ENCODE results near the gene RNF123.
"Not testable (repeated sequence)": the region's sequence is repeated elsewhere in the genome, so short reads cannot be mapped to it uniquely, and the experiment has no call there.

Gene RNF123

DNA sequence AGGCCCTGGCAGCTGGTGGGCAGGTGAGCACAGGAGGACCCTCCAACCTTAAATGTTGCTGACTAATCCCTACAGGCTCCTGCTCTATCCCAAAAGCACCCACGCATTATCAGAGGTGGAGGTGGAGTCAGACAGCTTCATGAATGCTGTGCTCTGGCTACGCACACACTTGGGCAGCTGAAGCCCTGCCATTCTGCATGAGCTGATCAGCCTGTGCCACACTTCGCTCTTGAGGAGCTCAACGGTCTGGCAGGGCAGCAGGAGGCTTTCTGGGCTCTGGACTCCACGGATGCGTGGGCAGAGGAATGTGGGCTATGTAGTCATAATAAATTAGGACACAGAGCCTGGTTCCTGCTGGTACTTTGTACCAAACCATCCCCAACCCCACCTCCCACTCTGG lies 6.2 kb upstream of the RNF123 start:
- no peak for FAIRE-seq

DNA sequence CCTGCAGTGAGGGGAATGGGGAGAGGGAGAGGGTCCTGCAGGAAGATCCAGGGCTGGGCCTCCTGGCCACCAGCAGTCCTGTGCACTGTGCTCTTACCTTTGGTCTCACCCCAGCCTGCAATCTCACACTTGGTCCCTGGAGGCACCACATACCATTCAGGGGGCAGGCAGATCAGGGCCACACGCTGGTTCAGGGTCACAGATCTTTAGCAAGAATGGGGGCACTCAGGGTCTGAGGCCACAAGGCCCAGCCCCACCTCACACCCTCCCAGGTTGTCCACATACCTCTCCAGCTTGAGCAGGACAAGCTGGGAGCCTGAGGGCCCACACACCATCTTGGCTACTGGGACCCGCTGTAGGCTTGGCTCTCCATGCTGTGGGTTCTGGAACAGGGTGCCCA lies 4.9 kb upstream of the RNF123 start:
- FAIRE-seq, result not testable (repeated sequence)

DNA sequence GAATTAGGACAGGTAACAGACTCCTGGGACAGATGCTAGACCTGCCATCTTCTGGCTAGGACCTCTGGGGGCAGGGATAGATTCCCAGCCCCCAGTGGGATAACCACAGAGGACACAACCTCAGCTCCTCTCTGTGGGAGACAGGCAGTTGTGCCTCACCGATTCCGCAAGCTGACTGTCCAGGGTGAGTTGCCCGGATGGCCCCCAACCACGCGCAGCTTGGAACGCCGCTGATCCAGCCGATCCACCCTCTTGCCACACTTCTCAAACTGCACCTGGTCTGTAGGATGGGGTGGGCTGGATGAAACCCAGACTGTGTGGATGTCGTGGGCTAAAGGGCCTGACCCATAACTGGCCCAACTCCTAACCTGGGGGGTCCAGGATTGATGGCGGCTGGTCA lies 4.3 kb upstream of the RNF123 start:
- FAIRE-seq, result not testable (repeated sequence)

DNA sequence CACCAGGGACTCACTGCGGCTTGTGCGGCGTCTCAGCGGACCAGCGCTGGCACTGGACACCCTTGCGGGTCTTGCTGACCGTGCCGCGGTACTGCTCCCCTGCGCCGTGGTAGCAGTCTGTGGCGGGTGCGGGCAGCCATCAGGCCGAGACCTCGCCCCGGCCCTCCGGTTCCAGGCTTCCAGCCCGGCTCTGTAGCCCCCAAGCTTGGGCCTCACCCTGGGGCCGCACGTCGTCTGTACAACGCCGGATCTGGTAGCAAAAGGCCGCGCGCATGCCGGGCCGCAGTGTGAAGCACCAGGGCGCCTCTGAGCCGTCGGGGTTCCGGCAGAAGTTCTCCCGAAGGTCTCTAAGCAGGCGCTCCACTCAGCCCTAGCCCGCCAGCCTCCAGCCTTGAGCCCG lies 3.5 kb upstream of the RNF123 start:
- not testable (repeated sequence) for FAIRE-seq

DNA sequence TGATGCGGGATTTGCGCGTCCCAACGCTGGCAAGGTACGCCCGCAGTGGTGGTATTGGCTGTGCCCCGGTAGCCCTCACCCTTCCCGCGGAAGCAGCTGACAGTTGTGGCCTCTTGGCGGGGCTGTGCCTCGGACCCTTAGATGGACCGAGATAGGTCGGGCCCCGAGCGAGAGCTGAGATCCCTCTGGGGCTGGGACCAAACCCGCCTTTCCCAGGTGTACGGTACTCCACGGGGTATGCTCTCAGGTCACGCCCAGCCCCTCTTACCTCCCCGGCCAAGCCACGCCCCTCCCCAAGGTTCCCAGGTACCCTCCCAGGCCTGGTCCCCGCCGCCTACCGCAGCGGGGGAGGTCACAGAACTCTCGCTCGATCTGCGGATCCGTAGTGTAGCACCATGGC lies 3.0 kb upstream of the RNF123 start:
- FAIRE-seq, result not testable (repeated sequence)

DNA sequence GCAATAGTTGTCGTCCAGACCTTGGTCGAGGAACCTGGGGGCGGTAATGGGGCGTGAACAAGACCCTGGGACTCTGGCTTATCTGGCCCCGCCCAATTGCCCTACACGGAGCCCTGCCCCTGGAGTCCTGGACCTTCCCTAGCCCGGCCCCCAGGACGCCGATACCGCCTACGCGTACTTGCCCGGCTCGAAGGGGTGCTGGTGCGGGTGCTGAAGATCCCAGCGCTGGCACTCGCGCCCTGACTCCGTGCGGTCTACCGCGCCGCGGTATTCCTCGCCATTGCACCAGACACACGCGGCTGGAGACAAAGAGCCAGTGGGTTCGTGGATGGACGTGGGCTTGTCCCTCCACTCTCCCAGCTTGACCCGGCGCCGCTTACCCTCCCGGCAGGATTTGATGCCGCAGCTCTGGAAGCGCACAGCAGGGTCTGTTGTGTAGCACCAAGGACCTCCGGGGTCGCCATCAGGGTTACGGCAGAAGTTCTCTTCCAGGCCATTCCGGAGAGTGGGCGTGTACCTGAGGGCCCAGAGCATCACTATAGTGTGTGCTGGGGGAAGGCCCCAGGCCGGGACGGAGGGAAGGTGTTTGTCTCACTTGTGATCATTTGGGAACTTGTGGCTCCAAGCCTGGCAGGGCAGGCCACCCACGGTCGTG lies 2.5 kb upstream of the RNF123 start:
- not testable (repeated sequence) for FAIRE-seq

DNA sequence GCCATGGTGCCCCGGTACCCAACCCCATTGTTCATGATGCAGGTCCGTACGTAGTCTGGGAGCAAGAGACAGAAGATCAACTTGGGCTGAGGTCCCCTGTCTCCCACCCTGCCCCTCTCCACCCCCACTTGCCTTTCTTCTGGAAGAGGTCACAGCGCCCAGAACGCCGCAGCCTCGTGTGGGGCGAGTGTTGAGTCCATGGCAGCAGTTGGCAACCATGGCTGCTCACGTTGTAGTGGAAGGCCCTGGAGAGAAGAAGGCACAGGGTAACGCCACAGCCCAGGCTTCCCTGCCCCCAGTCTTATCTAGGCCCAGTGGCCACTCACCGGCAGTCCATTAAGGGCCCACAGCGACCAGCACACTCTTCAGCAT lies 1.9 kb upstream of the RNF123 start:
- FAIRE-seq, result not testable (repeated sequence)

DNA sequence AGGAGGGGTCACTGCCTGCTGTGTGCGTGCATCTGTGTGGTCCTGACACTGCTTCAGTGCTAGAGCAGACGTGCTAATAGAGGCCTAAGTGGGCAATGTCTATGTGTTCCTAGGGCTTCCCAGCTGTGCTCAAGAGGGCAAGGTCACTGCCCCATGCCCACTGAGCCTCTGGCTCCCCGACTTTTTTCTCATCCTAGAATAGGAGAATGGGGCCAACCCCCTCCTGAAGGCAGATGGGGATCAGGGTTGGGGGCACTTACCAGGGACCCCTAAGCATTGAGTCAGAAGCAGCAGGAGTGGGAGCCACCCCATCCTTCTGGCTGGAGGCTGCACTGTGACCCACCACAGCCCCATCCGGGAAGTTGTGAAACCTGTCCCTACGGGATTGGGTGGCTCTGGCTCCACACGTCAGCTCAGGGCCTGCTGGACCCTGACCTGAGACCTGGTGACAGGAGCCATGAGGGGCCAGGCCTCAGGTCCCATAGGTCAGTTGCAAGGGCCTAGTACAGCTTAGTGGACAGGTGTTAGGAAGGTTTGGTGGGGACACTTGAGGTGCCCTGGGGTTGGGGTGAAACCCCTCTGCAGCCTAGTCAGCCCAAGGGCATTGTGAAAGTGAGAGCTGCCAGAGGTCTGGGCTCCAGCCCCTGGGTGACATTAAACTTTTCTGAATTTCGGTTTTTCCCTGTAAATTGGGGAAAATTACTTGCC lies 865 bp upstream of the RNF123 start:
- FAIRE-seq, result not testable (repeated sequence)

DNA sequence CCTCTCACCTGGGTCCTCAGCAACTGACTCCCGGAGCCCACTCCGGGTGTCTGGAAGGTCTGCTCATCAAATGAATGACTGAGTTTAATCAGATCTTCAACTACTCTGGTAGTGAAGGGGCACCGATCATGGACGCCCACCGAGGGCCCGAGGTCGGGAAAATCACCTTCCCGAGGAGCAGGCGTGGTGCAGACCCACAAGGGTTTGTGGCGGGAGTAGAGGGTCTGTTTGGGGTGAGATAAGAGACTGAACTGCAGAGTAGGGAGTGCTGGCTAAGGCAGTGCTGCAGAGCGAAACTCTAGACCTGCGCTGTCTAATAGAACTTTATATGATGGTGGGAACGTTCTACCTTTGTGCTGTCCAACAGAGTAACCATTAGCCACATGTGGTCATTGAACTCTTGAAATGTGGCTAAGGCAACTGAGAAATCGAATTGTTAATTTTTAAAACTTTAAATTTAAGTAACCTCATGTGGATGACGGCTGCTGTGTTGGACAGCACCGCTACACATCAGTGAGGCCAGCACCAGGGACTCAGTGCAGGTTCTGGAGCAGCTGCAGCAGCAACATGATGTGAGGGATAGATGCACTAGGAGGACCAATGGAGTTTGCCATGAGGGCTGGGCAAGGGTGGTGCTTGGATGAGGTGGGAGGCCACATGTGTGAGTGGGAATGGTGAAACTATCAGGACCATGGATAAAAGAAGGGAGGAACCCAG lies 709 bp downstream of the RNF123 start:
- FAIRE-seq, result not testable (repeated sequence)

DNA sequence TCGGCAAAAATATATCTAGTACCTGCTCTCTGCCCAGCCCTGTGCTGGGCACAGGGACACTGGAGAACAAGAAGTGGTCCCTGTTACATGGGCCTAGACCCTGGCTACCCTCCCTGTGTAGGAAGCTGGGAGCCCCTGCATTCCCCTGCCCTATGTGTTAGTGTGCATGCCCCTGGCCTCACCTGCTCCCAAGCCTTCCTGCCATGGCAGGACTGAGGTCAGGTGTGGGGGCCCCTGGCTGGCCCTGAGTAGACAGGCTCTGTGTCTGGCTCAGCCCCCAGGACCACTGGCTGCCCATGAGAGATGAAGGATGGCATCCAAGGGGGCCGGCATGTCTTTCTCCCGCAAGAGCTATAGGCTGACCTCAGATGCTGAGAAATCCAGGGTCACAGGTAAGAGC lies 1.5 kb downstream of the RNF123 start:
- FAIRE-seq, result not testable (repeated sequence)

DNA sequence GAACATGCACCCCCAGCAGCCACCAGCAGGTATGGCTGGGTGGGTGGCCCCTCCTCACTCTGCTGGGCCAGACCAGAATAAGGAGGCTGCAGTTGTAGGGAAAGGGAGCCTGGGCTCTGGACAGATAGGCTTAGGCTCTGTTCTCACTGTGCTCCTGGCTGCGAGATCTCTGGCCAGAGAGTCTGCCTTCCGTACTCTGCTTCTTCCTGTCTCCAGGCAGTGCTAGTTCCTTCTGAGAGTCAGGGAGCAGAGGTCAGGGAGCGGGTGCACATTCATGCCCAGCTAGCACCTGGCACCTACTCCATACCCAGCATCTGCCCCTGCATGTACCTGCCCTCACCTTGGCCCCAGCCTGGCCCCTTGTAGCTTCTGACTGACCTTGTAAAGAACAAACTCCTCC lies 2.1 kb downstream of the RNF123 start:
- FAIRE-seq, result not testable (repeated sequence)

DNA sequence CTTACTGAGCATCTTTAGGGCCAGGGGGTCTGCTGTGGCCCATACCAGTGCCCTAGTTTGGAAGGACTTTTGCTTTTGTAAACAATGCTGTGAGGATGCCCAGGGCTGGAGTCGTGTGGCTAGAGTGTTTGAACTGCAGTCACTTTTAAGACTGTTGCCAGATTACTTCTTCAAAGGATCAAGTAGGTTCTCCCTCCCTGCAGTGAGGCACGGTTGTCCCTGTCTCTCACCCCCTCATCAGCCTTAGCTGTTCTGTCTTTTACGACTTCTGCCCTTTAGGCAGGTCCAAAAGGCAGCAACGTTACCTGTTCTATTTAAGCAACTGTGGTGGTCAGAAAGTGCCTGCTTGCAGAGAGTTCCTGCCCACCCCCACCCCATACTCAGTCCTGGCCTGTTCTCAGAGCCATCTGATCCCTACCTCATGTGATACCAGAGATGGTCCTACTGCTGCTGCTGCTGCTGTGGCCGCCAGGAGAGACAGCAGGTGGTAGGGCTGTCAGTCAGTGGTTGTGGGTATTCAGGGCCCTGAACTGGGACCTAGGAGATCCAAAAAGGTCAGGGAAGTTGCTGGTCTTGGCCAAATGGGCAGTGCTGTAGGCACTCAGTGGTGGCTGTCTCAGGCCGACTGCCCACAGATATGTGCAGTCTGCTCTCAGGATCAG lies 5.2 kb downstream of the RNF123 start:
- not testable (repeated sequence) for FAIRE-seq

DNA sequence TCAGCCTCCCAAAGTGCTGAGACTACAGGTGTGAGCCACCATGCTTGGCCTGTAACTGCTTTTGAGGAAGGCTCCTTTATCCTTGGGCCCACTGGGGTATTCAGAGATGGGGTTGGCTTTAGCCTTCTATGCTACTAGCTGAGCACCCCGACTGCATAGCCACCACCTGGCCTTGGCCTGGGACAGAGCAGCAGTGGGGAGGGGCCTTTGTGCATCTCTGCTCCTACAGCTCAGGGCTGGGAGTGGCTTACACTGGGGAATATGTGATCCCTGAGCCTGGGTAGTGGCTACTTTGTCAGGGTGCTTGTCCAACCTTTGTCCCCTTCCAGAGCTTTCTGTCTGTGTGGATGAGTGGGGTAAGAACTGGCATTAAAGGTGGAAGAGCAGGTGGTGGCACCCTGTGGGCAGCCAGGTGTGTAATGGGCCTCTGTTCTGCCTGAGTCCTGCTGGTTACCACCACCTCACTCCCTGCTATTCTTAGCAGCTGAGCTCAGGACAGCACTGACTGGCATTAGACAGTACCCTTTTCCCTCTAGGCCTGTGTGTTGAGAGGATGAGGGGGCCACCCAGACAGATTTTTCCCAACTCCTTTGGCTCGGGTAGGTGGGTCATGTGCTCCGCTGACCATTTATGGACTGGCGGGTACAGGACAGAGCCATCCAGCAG lies 6.1 kb downstream of the RNF123 start:
- not testable (repeated sequence) for FAIRE-seq

DNA sequence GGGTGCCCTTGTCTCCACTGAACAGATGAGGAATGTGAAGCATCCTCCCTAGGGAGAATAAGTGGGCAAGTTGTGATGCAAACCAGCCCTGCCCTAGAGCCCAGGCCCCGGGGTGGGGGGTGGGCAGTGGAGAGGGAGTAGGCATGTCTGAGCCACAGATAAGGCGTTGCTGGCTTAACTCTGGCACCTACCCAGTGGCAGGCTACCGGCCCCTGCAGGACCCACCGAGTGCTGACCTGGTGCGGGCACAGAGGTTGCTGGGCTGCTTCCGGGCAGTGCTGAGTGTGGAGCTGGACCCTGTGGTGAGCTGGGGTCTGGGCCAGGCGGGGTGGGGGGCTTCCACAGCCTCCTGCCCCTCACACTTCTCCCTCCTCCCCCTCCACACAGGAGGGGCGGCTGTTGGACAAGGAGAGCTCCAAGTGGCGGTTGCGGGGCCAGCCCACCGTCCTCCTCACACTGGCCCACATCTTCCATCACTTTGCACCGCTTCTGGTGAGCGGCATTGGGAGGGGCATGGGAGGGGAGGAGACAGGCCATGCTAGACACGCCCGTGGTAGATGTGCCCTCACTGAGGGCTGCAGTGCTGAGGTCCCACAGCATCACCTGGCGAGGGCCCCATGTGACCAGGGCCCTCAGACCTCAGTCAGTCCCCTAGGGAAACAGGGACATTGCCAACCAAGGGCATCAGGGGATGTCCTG lies 10.1 kb downstream of the RNF123 start:
- no peak for FAIRE-seq

DNA sequence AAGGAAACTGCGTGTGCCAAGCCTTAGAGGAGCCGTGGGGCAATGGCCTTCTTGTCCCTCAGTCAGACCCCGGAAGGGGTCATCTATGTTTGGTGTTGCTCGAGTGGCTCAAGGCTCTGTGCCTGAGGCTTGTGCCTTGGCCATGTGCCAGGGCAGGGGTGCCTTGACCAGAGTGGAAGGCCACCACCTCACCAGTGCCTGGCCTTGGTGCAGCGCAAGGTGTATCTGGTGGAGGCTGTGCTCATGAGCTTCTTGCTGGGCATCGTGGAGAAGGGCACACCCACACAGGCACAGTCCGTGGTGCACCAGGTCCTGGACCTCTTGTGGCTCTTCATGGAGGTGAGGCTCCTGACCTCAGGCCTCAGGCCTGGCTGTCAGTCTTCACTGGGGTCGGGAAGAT lies 10.7 kb downstream of the RNF123 start:
- FAIRE-seq, result no peak

DNA sequence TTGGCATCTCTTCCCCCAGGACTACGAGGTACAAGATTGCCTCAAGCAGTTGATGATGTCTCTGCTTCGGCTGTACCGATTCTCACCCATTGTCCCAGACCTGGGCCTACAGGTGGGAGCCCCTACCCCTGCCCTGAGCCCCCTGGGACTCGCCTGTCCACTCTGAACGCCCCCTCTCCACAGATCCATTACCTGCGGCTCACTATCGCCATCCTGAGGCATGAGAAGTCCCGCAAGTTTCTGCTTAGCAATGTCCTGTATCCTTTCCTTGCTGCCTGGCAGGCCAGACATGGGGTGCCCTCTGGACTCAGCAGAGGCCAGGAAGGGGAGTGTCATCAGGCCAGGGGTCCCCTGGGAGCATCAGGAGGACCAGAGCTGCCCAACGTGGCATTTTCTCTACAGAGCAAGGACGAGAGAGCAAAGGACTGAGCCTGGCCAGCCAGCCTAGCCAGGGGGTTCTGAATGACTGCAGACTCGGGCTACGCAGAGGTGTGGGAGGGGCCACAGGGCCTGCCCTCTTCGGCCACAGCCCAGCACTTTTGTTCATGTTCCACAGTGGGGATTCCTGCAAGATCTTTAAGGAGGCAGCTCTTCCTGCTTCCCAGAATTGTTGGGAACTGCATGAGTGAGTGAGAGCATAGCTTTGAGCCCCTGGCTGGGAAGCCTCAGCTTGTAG lies 11.2 kb downstream of the RNF123 start:
- no peak for FAIRE-seq

DNA sequence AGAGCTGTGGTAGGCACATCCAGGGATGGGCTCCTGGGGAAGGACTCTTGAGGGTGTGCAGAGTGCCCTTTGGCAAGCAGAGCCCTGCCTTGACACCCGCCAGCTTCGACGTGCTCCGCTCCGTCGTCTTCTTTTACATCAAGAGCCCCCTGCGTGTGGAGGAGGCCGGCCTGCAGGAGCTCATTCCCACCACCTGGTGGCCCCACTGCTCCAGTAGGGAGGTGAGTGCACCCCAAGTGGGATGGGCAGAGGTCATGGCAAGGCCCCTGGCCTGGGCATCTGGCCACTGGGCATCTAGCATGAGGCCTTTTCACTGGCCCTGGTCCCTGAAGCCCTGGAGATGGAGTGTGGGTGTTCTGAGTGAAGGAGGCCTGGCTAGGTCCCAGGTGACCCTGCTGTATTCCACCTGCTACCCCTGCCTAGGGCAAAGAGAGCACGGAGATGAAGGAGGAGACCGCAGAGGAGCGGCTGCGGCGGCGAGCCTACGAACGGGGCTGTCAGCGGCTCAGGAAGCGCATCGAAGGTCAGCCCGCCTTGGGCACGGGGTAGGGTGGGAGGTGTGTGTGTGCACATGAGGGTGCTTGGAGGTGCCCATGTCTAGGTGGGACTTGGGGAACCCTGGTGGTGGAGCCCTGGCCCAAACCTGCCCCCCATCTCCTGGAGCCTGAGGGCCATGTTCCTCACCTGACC lies 12.2 kb downstream of the RNF123 start:
- no peak for FAIRE-seq

DNA sequence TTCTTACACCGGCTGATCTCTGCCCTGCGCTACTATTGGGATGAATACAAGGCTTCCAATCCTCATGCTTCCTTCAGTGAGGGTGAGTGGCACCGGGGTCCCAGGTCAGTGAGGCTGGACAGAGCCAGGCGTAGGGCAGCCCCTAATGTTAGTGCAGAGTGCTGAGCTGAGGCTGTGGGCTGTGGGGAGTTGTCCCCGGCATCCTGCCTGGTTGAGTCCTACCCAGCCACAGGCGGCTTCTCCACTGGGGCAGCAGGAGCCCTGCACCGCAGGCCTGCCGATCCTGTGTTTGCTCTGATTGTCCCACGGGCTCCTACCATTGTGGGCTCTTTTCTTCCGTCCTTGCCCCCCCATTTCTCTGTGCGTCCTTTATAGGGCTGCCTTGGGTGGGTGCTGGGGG lies 13.3 kb downstream of the RNF123 start:
- FAIRE-seq, result no peak

DNA sequence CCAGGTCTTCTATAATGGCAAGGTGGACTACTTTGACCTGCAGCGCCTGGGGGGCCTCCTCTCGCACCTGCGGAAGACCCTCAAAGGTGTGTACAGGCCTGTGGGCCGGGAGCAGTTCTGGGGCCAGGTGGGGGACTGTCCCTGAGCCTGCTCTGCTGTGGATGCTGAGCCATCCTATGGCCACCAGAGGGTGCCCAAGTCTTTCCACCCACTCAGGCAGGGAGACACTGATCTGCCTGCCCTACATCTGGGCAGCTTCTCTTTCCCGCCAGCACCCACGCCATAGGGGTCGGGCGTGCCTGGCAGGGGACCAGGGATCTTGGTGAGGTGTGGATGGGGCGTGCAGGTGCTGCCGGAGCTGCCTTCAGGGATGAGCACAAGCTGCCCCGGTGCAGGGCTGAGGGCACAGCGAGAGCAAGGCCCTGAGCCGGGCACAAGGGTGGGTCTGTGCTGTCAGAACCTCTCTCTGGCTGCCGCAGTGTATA lies 14.1 kb downstream of the RNF123 start:
- no peak for FAIRE-seq

DNA sequence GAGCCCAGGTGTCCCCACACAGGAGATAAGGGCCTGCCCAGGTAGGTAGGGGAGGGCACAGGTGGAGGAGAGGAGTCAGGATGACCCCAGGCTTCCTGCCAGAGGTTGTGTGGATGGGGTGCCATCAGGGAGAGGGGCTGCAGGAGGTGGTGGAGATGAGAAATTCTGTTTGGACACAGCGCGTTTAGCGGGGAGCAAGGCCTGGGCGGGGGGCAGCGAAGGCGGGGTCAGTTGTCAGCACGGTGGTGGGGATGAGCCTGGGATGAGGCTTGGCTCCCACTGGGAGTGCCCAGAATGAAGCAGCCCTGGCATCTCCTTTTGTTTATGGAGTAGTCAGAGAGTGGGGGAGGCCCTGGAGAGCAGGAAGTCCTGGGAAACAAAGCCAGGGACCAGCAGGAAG lies 14.6 kb downstream of the RNF123 start:
- FAIRE-seq, result no peak

DNA sequence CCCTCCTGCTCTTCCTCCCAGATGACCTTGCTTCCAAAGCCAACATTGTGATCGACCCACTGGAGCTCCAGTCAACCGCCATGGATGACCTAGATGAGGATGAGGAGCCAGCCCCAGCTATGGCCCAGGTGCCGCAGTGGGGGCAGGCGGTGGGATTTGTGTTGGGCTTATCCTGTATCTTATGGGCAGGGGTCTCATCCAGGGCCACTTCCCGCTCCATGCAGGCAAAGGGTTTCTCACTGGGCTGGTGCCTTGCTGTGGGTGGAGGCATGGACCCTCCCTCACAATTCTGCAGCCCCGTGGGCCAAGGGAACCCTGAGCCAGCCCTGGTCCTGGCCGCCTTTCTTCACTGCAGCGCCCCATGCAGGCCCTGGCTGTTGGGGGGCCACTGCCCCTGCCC lies 15.3 kb downstream of the RNF123 start:
- FAIRE-seq, result no peak
